Renal cortex interstitium (tissue), 11 donors: ENCODE results near the gene CEBPB. TPM values are rescaled to one million over a fixed set of nuclear protein-coding genes. Genes with fewer than 3 reads are reported as not detected.

Experiments
- DNase-seq, 11 donors: peaks; one replicate each; pipeline ENCODE4 v3.0.0-alpha.2; 2013; ENCODE audit warnings: low read depth in 9 of 11, low spot score in 4 of 11; ENCODE audit errors: extremely low read depth in 1 of 11
- polyA plus RNA-seq, 3 donors: library from polyadenylated mRNA; unstranded; fragments of 120-200 nt; gene quantifications; one replicate each; pipeline ENCODE4 v1.2.1, GENCODE V29; 2013; ENCODE audit not compliant: insufficient read length in 3 of 3

CEBPB gene
- polyA plus RNA-seq, 3 donors: 2.9 to 6.7 (median 5.5) TPM

DNA sequence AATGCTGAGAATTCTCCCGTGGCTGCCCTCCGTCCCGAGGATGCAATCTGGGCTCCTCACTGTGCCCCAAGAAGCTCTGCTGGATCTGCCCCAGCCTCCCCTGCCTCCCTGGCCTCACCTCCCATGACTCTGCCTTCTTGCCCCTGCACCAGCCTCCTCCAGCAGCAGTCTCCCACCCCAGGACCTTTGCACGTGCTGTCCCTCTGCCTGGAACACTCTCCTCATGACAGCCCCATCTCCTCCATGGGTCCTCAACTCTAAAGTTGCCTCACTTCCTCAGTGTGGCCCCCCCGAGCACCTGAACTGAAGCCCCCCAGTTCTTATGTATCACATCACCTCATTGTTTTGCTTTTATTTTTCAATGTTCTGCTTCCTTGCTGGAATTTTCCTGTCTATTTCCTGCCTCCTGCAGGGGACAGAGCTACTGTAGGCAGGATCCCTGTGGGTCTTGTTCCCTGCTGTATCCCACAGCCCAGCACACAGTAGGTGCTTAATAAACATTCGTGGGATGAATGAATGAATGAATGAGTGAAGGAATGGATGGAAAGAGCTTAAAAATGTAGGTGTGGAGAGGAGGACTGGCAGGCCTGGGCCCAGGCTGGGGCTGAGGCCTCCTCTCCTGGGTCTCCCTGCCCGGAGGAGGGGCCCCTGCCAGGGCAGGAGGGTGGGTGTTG, 42.2 kb downstream of the CEBPB start:
- no peak for DNase-seq

DNA sequence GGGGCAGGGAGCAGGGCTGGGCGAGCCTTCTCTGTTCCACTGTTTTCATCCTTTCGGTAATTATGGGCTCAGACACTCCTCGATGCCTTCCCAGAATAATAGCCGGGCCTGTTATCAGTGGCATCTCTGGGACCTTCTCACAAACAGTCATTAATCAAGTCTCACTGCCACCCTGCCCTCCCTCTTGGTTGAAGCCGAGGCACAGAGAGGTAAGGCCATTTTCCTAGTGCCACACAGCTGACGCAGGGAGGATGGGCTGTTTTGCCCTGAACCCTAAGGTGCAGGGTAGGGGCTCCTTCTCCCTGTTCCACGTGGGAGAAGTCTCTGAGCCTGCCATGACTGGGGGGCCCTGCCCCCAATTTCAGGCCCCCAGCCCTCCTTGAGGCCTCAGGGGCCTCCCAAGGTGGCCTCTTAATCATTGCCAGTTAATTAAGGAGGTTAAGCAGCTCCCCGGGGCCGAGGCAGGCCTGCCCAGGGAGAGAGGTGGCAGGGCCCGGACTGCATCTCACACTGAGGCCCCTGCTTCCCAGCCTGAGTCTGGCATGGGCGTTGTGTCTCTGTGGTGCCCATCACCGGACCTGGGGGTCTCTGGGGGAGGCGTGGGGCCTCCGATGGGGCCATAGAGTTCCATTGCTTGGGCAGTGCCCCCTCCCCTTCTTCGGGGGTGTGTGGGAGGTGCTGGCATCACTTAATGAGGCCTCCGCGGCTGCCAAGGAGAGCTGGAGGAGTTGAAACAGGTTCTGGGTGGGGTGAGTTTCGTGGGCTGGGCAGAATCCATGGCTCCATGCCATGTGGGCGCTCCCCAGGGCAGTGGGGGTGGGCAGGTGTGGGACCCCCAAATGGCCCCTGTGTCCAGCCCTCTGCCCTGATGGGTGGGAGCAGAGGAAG, 42.9 kb downstream of the CEBPB start:
- no peak for DNase-seq

DNA sequence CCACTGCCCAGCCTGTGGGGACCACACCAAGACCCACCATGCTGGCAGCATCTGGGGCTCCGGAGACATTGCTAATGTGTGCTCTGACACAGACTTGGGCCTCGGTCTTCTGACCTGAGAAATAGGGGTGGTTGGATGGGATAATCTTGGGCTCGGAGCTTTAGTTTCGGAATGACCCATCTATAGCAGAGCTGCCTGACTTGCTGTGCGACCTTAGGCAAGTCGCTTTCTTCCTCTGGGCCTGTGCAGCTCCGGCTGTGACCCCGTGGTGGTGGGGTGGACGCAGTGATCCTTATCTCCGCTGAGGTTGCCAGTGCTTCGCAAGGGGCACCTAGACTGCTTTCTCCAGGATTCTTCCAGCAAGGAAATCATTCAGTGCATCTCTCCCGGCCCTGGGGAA, 43.7 kb downstream of the CEBPB start:
- DNase-seq: no peak

DNA sequence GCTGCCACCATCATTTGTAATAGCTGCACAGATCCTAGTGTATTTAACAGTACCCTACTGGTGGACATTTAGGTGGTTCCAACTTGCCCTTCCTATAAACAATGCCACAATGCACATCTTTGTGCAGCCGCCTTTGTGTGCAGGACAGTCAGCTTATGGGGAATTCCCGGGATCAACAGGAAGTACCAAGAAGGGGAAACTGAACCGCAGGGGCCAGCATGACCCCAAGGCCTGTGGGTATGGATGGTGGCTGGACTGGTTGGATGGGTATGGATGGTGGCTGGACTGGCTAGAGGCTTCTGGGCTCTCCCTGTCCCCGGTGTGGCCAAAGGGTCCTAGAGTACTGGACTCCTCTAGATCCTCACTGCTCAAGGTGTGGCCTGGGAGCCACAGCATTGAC, 46.7 kb downstream of the CEBPB start:
- no peak for DNase-seq

DNA sequence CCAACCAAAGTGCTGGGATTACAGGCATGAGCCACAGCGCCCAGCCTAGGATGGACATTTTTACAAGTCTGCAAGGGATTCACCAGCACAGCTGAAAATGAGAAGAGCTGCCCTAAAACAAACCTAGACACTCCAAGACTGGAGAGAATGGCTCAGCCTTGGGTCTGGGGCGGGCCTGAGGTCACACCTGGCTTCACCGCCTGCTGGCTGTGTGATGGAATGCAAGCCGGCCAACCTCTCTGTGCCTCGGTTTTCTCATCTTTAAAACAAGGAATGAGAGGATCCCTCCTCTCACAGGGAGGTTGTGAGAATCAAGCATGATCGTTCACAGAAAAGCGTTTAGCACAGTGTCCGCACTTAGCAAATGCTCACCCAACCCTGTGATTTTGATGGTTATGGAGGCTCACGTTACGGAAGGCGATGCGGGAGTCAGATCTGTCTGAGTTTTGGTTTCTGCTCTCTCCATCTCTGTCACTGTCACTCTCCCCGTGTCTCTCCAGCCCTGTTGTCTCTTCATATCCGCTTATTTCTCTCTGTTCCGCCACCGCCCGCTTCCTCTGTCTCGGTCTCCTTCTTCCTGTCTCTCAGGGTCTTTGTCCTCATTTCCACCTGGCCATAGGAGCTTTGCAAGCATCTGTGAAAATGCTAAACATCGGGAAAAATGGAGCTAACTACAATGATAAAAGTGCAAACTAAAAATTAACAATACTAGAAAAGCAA, 47.6 kb downstream of the CEBPB start:
- DNase-seq: no peak

DNA sequence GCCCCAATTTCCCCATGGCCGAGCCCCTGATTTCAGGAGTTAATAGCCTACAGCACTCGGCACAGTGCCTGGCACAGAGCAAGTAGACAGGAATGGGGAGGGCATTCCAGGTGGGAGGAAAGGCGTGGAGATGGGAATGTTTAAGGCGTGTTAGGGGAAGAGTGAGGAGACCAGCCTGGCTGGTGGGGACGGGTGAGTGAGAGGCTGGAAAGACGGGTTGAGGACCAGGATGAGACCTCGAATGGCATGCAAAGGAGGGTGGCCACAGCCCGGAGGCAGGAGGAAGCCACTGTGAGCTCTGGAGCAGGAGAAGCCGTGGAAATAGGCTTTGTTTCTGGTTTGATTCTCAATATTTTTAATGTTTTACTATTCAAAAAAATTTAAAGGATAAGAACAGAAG, 49.5 kb downstream of the CEBPB start:
- DNase-seq: no peak

DNA sequence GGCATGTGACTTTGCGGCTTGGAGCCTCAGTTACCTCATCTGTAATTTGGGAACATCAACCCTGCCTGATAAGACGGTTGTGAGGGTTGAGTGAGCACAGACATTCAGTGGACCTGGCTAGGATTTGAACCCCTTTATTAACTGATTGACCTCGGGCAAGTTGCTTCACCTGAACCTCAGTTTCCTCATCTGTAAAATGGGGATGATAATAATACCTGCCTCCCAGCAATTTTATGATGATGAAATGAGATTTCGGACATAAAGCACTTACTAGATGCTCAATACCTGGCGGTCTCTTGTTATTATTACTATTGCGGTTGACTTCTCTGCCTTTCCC, 51.5 kb downstream of the CEBPB start:
- no peak for DNase-seq

Other genes starting within 250 kb of the CEBPB start
- 10 to 100 TPM in 2 of 3 donors, 1 to 10 TPM in 1; 9.6 to 14.3 (median 14.2) TPM for gene SNAI1, start 207.8 kb upstream of the CEBPB start, polyA plus RNA-seq
- gene UBE2V1, start 77.7 kb upstream of the CEBPB start, polyA plus RNA-seq: 100 to 1,000 TPM; 149 to 170 (median 149) TPM
- 10 to 100 TPM; 22.9 to 25.3 (median 24.7) TPM for gene PEDS1, start 37.1 kb upstream of the CEBPB start, polyA plus RNA-seq